Liver (tissue), 9 donors: ENCODE results near the gene EHD2. TPM values are rescaled to one million over a fixed set of nuclear protein-coding genes. Genes with fewer than 3 reads are reported as not detected.

Experiments used
- DNase-seq: peaks from one replicate; pipeline ENCODE4 v3.0.0-alpha.2; 2017; ENCODE audit warnings: low spot score
- H3K27ac ChIP-seq, 2 donors: one replicate each; pipeline ENCODE4 v1.7.0; 2013; ENCODE audit warnings: inconsistent platforms in 2 of 2, low read length in 2 of 2, control low read depth in 1 of 2, low read depth in 1 of 2, mild to moderate bottlenecking in 1 of 2
- H3K27me3 ChIP-seq, 4 donors: one replicate each; pipeline versions ENCODE4 v1.6.1 to v1.7.0; 2013; ENCODE audit warnings: low read length in 3 of 4, inconsistent platforms in 1 of 4, mild to moderate bottlenecking in 1 of 4, moderate library complexity in 1 of 4; ENCODE audit not compliant: control insufficient read depth in 4 of 4, insufficient read depth in 4 of 4
- H3K36me3 ChIP-seq, 4 donors: one replicate each; pipeline versions ENCODE4 v1.6.1 to v1.7.0; 2013; ENCODE audit warnings: low read length in 3 of 4, mild to moderate bottlenecking in 3 of 4, low read depth in 1 of 4, moderate library complexity in 1 of 4; ENCODE audit not compliant: control insufficient read depth in 4 of 4, insufficient read depth in 3 of 4
- H3K4me1 ChIP-seq, 4 donors: one replicate each; pipeline versions ENCODE4 v1.6.1 to v1.7.0; 2013; ENCODE audit warnings: low read length in 3 of 4, mild to moderate bottlenecking in 3 of 4, moderate library complexity in 1 of 4; ENCODE audit not compliant: control insufficient read depth in 4 of 4, insufficient read depth in 4 of 4
- H3K4me3 ChIP-seq, 3 donors: one replicate each; pipeline versions ENCODE4 v1.6.1 to v1.7.0; 2013; ENCODE audit warnings: low read length in 3 of 3, control low read depth in 1 of 3, low read depth in 1 of 3, mild to moderate bottlenecking in 1 of 3
- H3K9ac ChIP-seq, 2 donors: one replicate each; pipeline ENCODE4 v1.7.0; 2013; ENCODE audit warnings: low read length in 2 of 2, mild to moderate bottlenecking in 2 of 2, moderate library complexity in 2 of 2, control low read depth in 1 of 2, low read depth in 1 of 2
- H3K9me3 ChIP-seq, 4 donors: one replicate each; pipeline versions ENCODE4 v1.6.1 to v1.7.0; 2013; ENCODE audit warnings: low read length in 3 of 4; ENCODE audit not compliant: control insufficient read depth in 4 of 4
- EGR1 ChIP-seq, 2 donors: IDR thresholded peaks; 2 replicates each; pipeline ENCODE4 v1.6.1; 2016 to 2018; ENCODE audit warnings: antibody characterized with exemption in 2 of 2, low read depth in 2 of 2
- FOXA2 ChIP-seq: IDR thresholded peaks from 2 replicates; pipeline ENCODE4 v1.6.1; 2016; ENCODE audit warnings: antibody characterized with exemption
- GABPA ChIP-seq, 2 donors: IDR thresholded peaks in 1 of 2; conservative IDR thresholded peaks in 1 of 2; 2 replicates each; pipeline ENCODE4 v1.6.1; 2016; ENCODE audit warnings: antibody characterized with exemption in 2 of 2, mild to moderate bottlenecking in 1 of 2, moderate library complexity in 1 of 2
- HNF4A ChIP-seq, 2 donors: conservative IDR thresholded peaks; 2 replicates each; pipeline ENCODE4 v1.6.1; 2016; ENCODE audit warnings: antibody characterized with exemption in 2 of 2, mild to moderate bottlenecking in 2 of 2
- JUND ChIP-seq, 2 donors: IDR thresholded peaks; 2 replicates each; pipeline ENCODE4 v1.6.1; 2016; ENCODE audit warnings: antibody characterized with exemption in 2 of 2
- NR2F2 ChIP-seq: IDR thresholded peaks from 2 replicates; pipeline ENCODE4 v1.6.1; 2016; ENCODE audit warnings: antibody characterized with exemption
- RAD21 ChIP-seq, 2 donors: IDR thresholded peaks; 2 replicates each; pipeline ENCODE4 v1.6.1; 2016; ENCODE audit warnings: antibody characterized with exemption in 2 of 2, mild to moderate bottlenecking in 2 of 2
- SP1 ChIP-seq: IDR thresholded peaks from 2 replicates; pipeline ENCODE4 v1.6.1; 2018; ENCODE audit warnings: antibody characterized with exemption, mild to moderate bottlenecking
- TAF1 ChIP-seq: conservative IDR thresholded peaks from 2 replicates; pipeline ENCODE4 v1.6.1; 2016; ENCODE audit warnings: antibody characterized with exemption, mild to moderate bottlenecking
- WGBS: extraction: QIAGEN DNeasy Blood & Tissue Kit; methylation state at CpG from one replicate; pipeline ENCODE4 v1.1.7; 2013; 5-methylcytosine and 5-hydroxymethylcytosine counted together
- polyA plus RNA-seq, 2 donors: library from polyadenylated mRNA; stranded (reverse) in 1 of 2; unstranded in 1 of 2; fragments of 200-250 nt in 1 of 2; fragments of >200 nt in 1 of 2; fragmentation: Nextera tagmentation in 1 of 2; extraction: Ambion mirVana in 1 of 2; gene quantifications; one replicate each; pipeline versions ENCODE4 v1.2.1 to v1.2.3, GENCODE V29; 2013 to 2015
- total RNA-seq, 2 donors: library from RNA; depleted of rRNA; stranded (reverse); fragments of >200 nt; gene quantifications; one replicate each; pipeline ENCODE4 v1.2.3, GENCODE V29; 2014
- TF ChIP-seq, protein P1 (sequence below): fragments of 150-350 bp; IDR thresholded peaks from 2 replicates; pipeline ENCODE4 v1.5.1; 2017; ENCODE audit warnings: improper control_type of control experiment, low read depth, low read length; ENCODE audit not compliant: missing input control
- TF ChIP-seq, protein P2 (sequence below): IDR thresholded peaks from 2 replicates; pipeline ENCODE4 v1.6.1; 2016; ENCODE audit warnings: antibody characterized with exemption
- TF ChIP-seq, protein P3 (sequence below): IDR thresholded peaks from 2 replicates; pipeline ENCODE4 v1.6.1; 2016; ENCODE audit warnings: antibody characterized with exemption
- TF ChIP-seq, protein P4 (sequence below): IDR thresholded peaks from 2 replicates; pipeline ENCODE4 v1.6.1; 2016; ENCODE audit warnings: antibody characterized with exemption, mild to moderate bottlenecking
- donor health status: healthy.
- donor health status: healthy.
- donor health status: healthy.
- donor health status: healthy.
- donor health status: healthy.

Gene EHD2
- total and polyA plus RNA-seq, 4 donors, result 3.2 to 7.9 (median 5.8) TPM

DNA sequence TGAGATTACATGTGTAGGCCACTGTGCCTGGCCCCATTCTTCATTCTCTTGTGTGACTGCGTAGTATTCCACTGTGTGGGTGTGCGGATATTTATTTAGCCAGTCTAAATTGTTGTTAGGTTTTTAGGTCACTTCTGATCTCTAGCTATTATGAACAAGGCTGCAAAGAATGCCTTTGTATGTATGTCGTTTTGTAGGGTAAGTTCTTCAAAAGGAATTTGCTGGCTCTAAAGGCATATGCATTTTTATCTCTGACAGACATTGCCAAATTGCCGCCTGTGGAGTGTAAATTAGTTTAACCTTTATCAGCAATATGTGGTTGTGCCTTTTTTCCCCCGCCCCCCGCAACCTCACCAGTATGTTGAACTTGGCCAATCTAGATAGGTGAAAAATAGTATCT lies 30.3 kb upstream of the EHD2 start:
- 90% methylated on average over 6 of the region's 6 CpGs for whole genome bisulfite sequencing
- no peak overlapping the region for H3K4me3 ChIP-seq
- H3K27ac ChIP-seq, result no peak overlapping the region
- no peaks in the 10 kb centered on the region for H3K27me3 ChIP-seq
- H3K9me3 ChIP-seq, result no peaks in the 10 kb centered on the region
- peaks cover 0 to 26% (median 11%) of the 10 kb centered on the region in 4 donors for H3K36me3 ChIP-seq
- H3K9ac ChIP-seq, result no peak overlapping the region
- no peaks in the 10 kb centered on the region for H3K4me1 ChIP-seq
- TF ChIP-seq, protein P1, sequence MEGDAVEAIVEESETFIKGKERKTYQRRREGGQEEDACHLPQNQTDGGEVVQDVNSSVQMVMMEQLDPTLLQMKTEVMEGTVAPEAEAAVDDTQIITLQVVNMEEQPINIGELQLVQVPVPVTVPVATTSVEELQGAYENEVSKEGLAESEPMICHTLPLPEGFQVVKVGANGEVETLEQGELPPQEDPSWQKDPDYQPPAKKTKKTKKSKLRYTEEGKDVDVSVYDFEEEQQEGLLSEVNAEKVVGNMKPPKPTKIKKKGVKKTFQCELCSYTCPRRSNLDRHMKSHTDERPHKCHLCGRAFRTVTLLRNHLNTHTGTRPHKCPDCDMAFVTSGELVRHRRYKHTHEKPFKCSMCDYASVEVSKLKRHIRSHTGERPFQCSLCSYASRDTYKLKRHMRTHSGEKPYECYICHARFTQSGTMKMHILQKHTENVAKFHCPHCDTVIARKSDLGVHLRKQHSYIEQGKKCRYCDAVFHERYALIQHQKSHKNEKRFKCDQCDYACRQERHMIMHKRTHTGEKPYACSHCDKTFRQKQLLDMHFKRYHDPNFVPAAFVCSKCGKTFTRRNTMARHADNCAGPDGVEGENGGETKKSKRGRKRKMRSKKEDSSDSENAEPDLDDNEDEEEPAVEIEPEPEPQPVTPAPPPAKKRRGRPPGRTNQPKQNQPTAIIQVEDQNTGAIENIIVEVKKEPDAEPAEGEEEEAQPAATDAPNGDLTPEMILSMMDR, result no peak
- TF ChIP-seq, protein P2, sequence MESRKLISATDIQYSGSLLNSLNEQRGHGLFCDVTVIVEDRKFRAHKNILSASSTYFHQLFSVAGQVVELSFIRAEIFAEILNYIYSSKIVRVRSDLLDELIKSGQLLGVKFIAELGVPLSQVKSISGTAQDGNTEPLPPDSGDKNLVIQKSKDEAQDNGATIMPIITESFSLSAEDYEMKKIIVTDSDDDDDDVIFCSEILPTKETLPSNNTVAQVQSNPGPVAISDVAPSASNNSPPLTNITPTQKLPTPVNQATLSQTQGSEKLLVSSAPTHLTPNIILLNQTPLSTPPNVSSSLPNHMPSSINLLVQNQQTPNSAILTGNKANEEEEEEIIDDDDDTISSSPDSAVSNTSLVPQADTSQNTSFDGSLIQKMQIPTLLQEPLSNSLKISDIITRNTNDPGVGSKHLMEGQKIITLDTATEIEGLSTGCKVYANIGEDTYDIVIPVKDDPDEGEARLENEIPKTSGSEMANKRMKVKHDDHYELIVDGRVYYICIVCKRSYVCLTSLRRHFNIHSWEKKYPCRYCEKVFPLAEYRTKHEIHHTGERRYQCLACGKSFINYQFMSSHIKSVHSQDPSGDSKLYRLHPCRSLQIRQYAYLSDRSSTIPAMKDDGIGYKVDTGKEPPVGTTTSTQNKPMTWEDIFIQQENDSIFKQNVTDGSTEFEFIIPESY, result no peak
- TF ChIP-seq RAD21 (IDR thresholded peaks at IDR 0.05) (no peak), NR2F2 (no peak), JUND (IDR thresholded peaks at IDR 0.05) (no peak), FOXA2 (no peak), GABPA (IDR thresholded peaks at IDR 0.05 in 1 of 2, conservative IDR thresholded peaks at IDR 0.05 in 1 of 2) (no peak), HNF4A (conservative IDR thresholded peaks at IDR 0.05) (no peak)
- no peak for DNase-seq

DNA sequence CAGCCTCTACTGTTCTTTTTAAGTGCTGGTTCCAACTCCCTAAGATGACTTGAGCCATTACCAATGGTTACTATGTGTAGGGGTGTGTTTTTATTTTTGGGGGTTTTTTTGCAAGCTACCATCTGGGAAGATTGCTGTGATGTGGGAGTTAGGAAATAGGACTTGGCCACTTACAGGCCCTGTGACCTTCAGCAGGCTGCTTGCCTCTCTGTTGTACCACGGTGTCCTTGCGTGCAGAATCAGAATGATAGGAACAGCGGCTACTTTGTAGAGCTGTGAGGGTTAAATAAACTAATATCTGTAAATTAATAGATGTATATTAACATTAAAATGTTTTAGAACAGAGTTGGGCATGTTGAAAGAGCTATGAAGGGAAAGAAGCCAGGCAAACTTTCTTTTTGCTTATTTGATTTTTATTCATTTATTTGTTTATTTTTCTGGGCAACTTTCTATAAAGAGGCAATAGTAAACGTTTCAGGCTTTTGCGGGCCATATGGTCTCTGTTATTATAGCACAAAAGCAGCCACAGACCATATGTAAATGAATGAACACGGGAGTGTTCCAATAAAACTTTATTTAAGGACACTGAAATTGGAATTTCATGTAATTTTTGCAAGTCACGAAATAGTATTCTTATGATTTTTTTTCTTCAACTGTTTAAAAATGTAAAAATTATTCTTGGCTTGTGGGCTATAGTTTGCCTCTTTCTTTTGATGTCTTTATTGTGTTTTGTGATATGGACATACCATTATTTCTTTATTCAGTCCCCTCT lies 26.4 kb upstream of the EHD2 start:
- no peak for DNase-seq
- no peak overlapping the region for H3K27ac ChIP-seq
- TF ChIP-seq, protein P3, sequence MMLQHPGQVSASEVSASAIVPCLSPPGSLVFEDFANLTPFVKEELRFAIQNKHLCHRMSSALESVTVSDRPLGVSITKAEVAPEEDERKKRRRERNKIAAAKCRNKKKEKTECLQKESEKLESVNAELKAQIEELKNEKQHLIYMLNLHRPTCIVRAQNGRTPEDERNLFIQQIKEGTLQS, result no peak
- no peak for TF ChIP-seq SP1
- TF ChIP-seq HNF4A (conservative IDR thresholded peaks at IDR 0.05), result no peak
- no peak for TF ChIP-seq NR2F2
- TF ChIP-seq, protein P4, sequence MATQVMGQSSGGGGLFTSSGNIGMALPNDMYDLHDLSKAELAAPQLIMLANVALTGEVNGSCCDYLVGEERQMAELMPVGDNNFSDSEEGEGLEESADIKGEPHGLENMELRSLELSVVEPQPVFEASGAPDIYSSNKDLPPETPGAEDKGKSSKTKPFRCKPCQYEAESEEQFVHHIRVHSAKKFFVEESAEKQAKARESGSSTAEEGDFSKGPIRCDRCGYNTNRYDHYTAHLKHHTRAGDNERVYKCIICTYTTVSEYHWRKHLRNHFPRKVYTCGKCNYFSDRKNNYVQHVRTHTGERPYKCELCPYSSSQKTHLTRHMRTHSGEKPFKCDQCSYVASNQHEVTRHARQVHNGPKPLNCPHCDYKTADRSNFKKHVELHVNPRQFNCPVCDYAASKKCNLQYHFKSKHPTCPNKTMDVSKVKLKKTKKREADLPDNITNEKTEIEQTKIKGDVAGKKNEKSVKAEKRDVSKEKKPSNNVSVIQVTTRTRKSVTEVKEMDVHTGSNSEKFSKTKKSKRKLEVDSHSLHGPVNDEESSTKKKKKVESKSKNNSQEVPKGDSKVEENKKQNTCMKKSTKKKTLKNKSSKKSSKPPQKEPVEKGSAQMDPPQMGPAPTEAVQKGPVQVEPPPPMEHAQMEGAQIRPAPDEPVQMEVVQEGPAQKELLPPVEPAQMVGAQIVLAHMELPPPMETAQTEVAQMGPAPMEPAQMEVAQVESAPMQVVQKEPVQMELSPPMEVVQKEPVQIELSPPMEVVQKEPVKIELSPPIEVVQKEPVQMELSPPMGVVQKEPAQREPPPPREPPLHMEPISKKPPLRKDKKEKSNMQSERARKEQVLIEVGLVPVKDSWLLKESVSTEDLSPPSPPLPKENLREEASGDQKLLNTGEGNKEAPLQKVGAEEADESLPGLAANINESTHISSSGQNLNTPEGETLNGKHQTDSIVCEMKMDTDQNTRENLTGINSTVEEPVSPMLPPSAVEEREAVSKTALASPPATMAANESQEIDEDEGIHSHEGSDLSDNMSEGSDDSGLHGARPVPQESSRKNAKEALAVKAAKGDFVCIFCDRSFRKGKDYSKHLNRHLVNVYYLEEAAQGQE, result no peak
- no peak for TF ChIP-seq TAF1
- no peak for TF ChIP-seq EGR1 (IDR thresholded peaks at IDR 0.05; ENCODE audit: low read depth in 2 of 2)
- TF ChIP-seq, protein P2, result no peak
- H3K36me3 ChIP-seq, result peaks cover 0 to 14% (median under 1%) of the 10 kb centered on the region in 4 donors
- H3K4me3 ChIP-seq, result no peak overlapping the region
- H3K9ac ChIP-seq, result no peak overlapping the region
- H3K9me3 ChIP-seq, result no peaks in the 10 kb centered on the region
- H3K4me1 ChIP-seq, result no peaks in the 10 kb centered on the region
- WGBS, result 89% methylated on average over 7 of the region's 7 CpGs
- no peaks in the 10 kb centered on the region for H3K27me3 ChIP-seq
